Coronary artery (tissue), 2 donors: ENCODE data around the gene FXYD3.
"Not testable (repeated sequence)": the region's sequence is repeated elsewhere in the genome, so short reads cannot be mapped to it uniquely, and the experiment has no call there.

ENCODE experiments used
- DNase-seq: peaks from one replicate; pipeline ENCODE4 v3.0.0-alpha.2; 2017; ENCODE audit warnings: low spot score
- H3K27ac ChIP-seq, 2 donors: fragments of 200-600 bp; sonication (generic); one replicate each; pipeline ENCODE4 v1.5.1; 2016 to 2019
- H3K4me3 ChIP-seq: fragments of 200-600 bp; sonication (generic); 2 replicates; pipeline ENCODE4 v1.5.1; 2016; ENCODE audit warnings: mild to moderate bottlenecking, moderate library complexity
- CTCF ChIP-seq: fragments of 200-600 bp; sonication (generic); IDR thresholded peaks from one replicate; pipeline ENCODE4 v1.5.1; 2019; ENCODE audit warnings: antibody characterized with exemption

FXYD3 gene

GRCh38 chr19:35149463-35149862 is 33.8 kb downstream of the FXYD3 start:
- DNase-seq = no peak
- Histone ChIP-seq H3K27ac (no peak overlapping the region), H3K4me3 (no peak overlapping the region)
- no peak for TF ChIP-seq CTCF

- DNase-seq = no peak
- Histone ChIP-seq H3K4me3 (no peak overlapping the region), H3K27ac (no peak overlapping the region)
- TF ChIP-seq CTCF = no peak
These were observed 34.8 kb downstream of the FXYD3 start for GRCh38 chr19:35150445-35150844.

GRCh38 chr19:35151273-35152065 is 35.8 kb downstream of the FXYD3 start:
- H3K27ac ChIP-seq = no peak overlapping the region
- H3K4me3 ChIP-seq = no peak overlapping the region
- no peak for TF ChIP-seq CTCF
- no peak for DNase-seq

GRCh38 chr19:35153129-35153522 is 37.5 kb downstream of the FXYD3 start:
- not testable (repeated sequence) for DNase-seq, H3K27ac ChIP-seq, H3K4me3 ChIP-seq

GRCh38 chr19:35153701-35154524 is 38.3 kb downstream of the FXYD3 start:
- peak; percentile 23 for TF ChIP-seq CTCF
- no peak for DNase-seq
- Histone ChIP-seq H3K4me3 (peak overlapping the region; percentile 77), H3K27ac (peak overlapping the region; percentile 38 to 86)

GRCh38 chr19:35154525-35155406 is 39.1 kb downstream of the FXYD3 start, which contains the start of gene FXYD5:
TSS of gene FXYD5 (plus strand) at chr19:35154735. CDS start at chr19:35155551, 816 bp downstream.
- TF ChIP-seq CTCF = no peak
- Histone ChIP-seq H3K4me3 (peak within 1 kb of the TSS; percentile 77), H3K27ac (peak within 1 kb of the TSS; percentile 38 to 86)
- DNase-seq = no peak

- Histone ChIP-seq H3K4me3 (peak overlapping the region; percentile 77), H3K27ac (peak overlapping the region in 1 of 2 donors; percentile 86)
- no peak for TF ChIP-seq CTCF
- no peak for DNase-seq
These were observed 39.8 kb downstream of the FXYD3 start for GRCh38 chr19:35155441-35155840.
